Measurements from ENCODE around the gene PPP2R2C. TPM values are rescaled to one million over a fixed set of nuclear protein-coding genes. Genes with fewer than 3 reads are reported as not detected.

PPP2R2C gene
- total RNA-seq, 1 experiment from 2014 or later = 26.7 TPM

- Histone ChIP-seq H3K9me3 (ENCODE audit: control insufficient read depth, insufficient read depth, low read depth, low read length) (no peaks in the 10 kb centered on the region), H3K4me1 (ENCODE audit: control insufficient read depth, insufficient read depth, low read length) (no peaks in the 10 kb centered on the region), H3K27me3 (ENCODE audit: control insufficient read depth, insufficient read depth, low read length) (no peaks in the 10 kb centered on the region), H3K27ac (ENCODE audit: low read length) (no peak overlapping the region), H3K36me3 (ENCODE audit: control insufficient read depth, insufficient read depth, low read length) (no peaks in the 10 kb centered on the region), H3K4me3 (ENCODE audit: low read depth in 2 of 2, low read length in 2 of 2) (no peak overlapping the region)
- ChIA-PET CTCF (no interaction called here), POLR2A (no interaction called here)
- in situ Hi-C loops (cut with HindIII; ENCODE audit: low pct_unique_long_range_greater_than_20kb, low sequenced_read_pairs) (no loop called here), intact Hi-C loops (cut with micrococcal nuclease; ENCODE audit: unreplicated experiment) (no loop called here)
- DNase-seq (ENCODE audit: low read depth, low spot score) = no peak
- TF ChIP-seq CTCF (IDR thresholded peaks at IDR 0.05) (no peak), TCF7L2 (IDR thresholded peaks at IDR 0.05; ENCODE audit: low read depth, low read length) (no peak), POLR2AphosphoS5 (IDR thresholded peaks at IDR 0.05; ENCODE audit: low read depth, low read length) (no peak), REST (IDR thresholded peaks at IDR 0.05; ENCODE audit: insufficient read depth in 1 of 2, low read depth in 2 of 2, low read length in 1 of 2) (no peak), SIN3A (IDR thresholded peaks at IDR 0.05; ENCODE audit: borderline replicate concordance, insufficient read depth, low read depth, low read length) (no peak)
- no peak for ATAC-seq
- BruUV-seq (replicated peaks) = no TSS peak
Observed at GRCh38 chr4:6441202-6441582, 31.2 kb downstream of the PPP2R2C start.

- H3K9me3 ChIP-seq (ENCODE audit: control insufficient read depth, insufficient read depth, low read depth, low read length) = peaks cover 2% of the 10 kb centered on the region; the same call in 1 of the 2 replicates
- ChIA-PET CTCF (no interaction called here), POLR2A (no interaction called here)
- in situ Hi-C loops (cut with HindIII; ENCODE audit: low pct_unique_long_range_greater_than_20kb, low sequenced_read_pairs) (no loop called here), intact Hi-C loops (cut with micrococcal nuclease; ENCODE audit: unreplicated experiment) (no loop called here)
- no peak overlapping the region for H3K4me3 ChIP-seq (ENCODE audit: low read depth in 2 of 2, low read length in 2 of 2)
- no peaks in the 10 kb centered on the region for H3K27me3 ChIP-seq (ENCODE audit: control insufficient read depth, insufficient read depth, low read length)
- DNase-seq (ENCODE audit: low read depth, low spot score) (no peak), ATAC-seq (no peak)
- H3K27ac ChIP-seq (ENCODE audit: low read length) = no peak overlapping the region
- no peaks in the 10 kb centered on the region for H3K36me3 ChIP-seq (ENCODE audit: control insufficient read depth, insufficient read depth, low read length)
- no TSS peak for BruUV-seq (replicated peaks)
- no peaks in the 10 kb centered on the region for H3K4me1 ChIP-seq (ENCODE audit: control insufficient read depth, insufficient read depth, low read length)
- TF ChIP-seq CTCF (IDR thresholded peaks at IDR 0.05) (no peak), POLR2AphosphoS5 (IDR thresholded peaks at IDR 0.05; ENCODE audit: low read depth, low read length) (no peak), SIN3A (IDR thresholded peaks at IDR 0.05; ENCODE audit: borderline replicate concordance, insufficient read depth, low read depth, low read length) (no peak), TCF7L2 (IDR thresholded peaks at IDR 0.05; ENCODE audit: low read depth, low read length) (no peak)
Observed at GRCh38 chr4:6440506-6441201, 31.8 kb downstream of the PPP2R2C start.
